SK-N-SH (cell line): Measurements from ENCODE around the gene FKBP8. TPM values are rescaled to one million over a fixed set of nuclear protein-coding genes. Genes with fewer than 3 reads are reported as not detected.

Experiments used
- CTCF ChIA-PET: fragments of 300-600, 350-600 bp; formaldehyde crosslinking; extraction: SDS; loops from one replicate; lab custom pipeline; 2021; lab: Yijun Ruan, JAX
- POLR2A ChIA-PET: fragments of 350-600 bp; sonication (Branson Sonifier 250); formaldehyde crosslinking; extraction: SDS; loops from one replicate; lab custom pipeline; 2020; ENCODE audit warnings: antibody characterized with exemption, inconsistent platforms; lab: Yijun Ruan, JAX
- DNase-seq: peaks from one replicate; pipeline ENCODE4 v3.0.0; 2012
- H2AFZ ChIP-seq: fragments of 200-600 bp; sonication (generic); 2 replicates; pipeline ENCODE4 v1.8.1; 2016; ENCODE audit warnings: antibody characterized with exemption, mild to moderate bottlenecking, low read depth
- H3F3A ChIP-seq: fragments of 200-600 bp; sonication (generic); replicated peaks from 2 replicates; pipeline ENCODE3; 2016; ENCODE audit warnings: antibody characterized with exemption, mild to moderate bottlenecking; ENCODE audit not compliant: insufficient read depth
- H3K27ac ChIP-seq, 2 experiments: fragments of 200-500 bp in 1 of 2; fragments of 200-600 bp in 1 of 2; sonication (Bioruptor generic) in 1 of 2; sonication (generic), shearing (Covaris generic) in 1 of 2; 2 replicates each; pipeline versions ENCODE4 v1.5.1 to v1.6.1; 2014 to 2016; ENCODE audit warnings: low read depth in 2 of 2, inconsistent platforms in 1 of 2, low read length in 1 of 2, mild to moderate bottlenecking in 1 of 2, mixed read lengths in 1 of 2
- H3K27me3 ChIP-seq: fragments of 200-600 bp; sonication (generic), shearing (Covaris generic); 2 replicates; pipeline ENCODE4 v1.6.1; 2016; ENCODE audit warnings: mixed run types; ENCODE audit not compliant: insufficient read depth
- H3K36me3 ChIP-seq, 2 experiments: fragments of 200-500 bp in 1 of 2; fragments of 200-600 bp in 1 of 2; sonication (Bioruptor generic) in 1 of 2; sonication (generic) in 1 of 2; replicated peaks in 1 of 2; 2 replicates each; pipeline versions ENCODE3 to v1.5.1; 2014 to 2016; ENCODE audit warnings: low read length in 1 of 2, mild to moderate bottlenecking in 1 of 2; ENCODE audit not compliant: insufficient read depth in 2 of 2, control insufficient read depth in 1 of 2
- H3K4me1 ChIP-seq, 2 experiments: fragments of 200-500 bp in 1 of 2; fragments of 200-600 bp in 1 of 2; sonication (Bioruptor generic) in 1 of 2; sonication (generic), shearing (Covaris generic) in 1 of 2; 2 replicates each; pipeline versions ENCODE4 v1.5.1 to v1.6.1; 2014 to 2016; ENCODE audit warnings: low read depth in 1 of 2, low read length in 1 of 2, mixed run types in 1 of 2; ENCODE audit not compliant: insufficient read depth in 2 of 2, control insufficient read depth in 1 of 2
- H3K4me2 ChIP-seq: fragments of 200-600 bp; sonication (generic), shearing (Covaris generic); 2 replicates; pipeline ENCODE4 v1.6.1; 2017; ENCODE audit warnings: mixed run types
- H3K4me3 ChIP-seq, 2 experiments: fragments of 200-500 bp in 1 of 2; fragments of 200-600 bp in 1 of 2; sonication (Bioruptor generic) in 1 of 2; sonication (generic), shearing (Covaris generic) in 1 of 2; 2 replicates each; pipeline versions ENCODE4 v1.5.1 to v1.8.1; 2014 to 2016; ENCODE audit warnings: low read depth in 2 of 2, inconsistent platforms in 1 of 2, low read length in 1 of 2, mild to moderate bottlenecking in 1 of 2, mixed read lengths in 1 of 2, moderate library complexity in 1 of 2
- H3K79me2 ChIP-seq: fragments of 200-600 bp; sonication (generic); 2 replicates; pipeline ENCODE4 v1.8.1; 2017; ENCODE audit warnings: mild to moderate bottlenecking; ENCODE audit not compliant: insufficient read depth
- H3K9ac ChIP-seq: fragments of 200-600 bp; sonication (generic); 2 replicates; pipeline ENCODE4 v1.6.1; 2017; ENCODE audit warnings: mixed run types
- H3K9me2 ChIP-seq: fragments of 200-600 bp; sonication (generic); 2 replicates; pipeline ENCODE4 v1.6.1; 2017; ENCODE audit warnings: mixed run types
- H3K9me3 ChIP-seq: fragments of 200-600 bp; sonication (generic); 2 replicates; pipeline ENCODE4 v1.6.1; 2017; ENCODE audit warnings: mixed run types, mild to moderate bottlenecking, moderate library complexity
- H4K20me1 ChIP-seq: fragments of 200-600 bp; sonication (generic); 2 replicates; pipeline ENCODE4 v1.6.1; 2017; ENCODE audit warnings: mild to moderate bottlenecking, mixed run types; ENCODE audit not compliant: insufficient read depth
- CHD2 ChIP-seq: fragments of 150-350 bp; IDR thresholded peaks from 2 replicates; pipeline ENCODE4 v1.6.1; 2018; ENCODE audit warnings: low read length; ENCODE audit not compliant: partially characterized antibody
- CTCF ChIP-seq: fragments of 200-600 bp; sonication (generic); IDR thresholded peaks from 2 replicates; pipeline ENCODE4 v1.6.1; 2017; ENCODE audit warnings: antibody characterized with exemption, mild to moderate bottlenecking, moderate library complexity
- FOSL2 ChIP-seq: IDR thresholded peaks from 2 replicates; pipeline ENCODE4 v1.4.0; 2012; ENCODE audit warnings: low read depth, mild to moderate bottlenecking, moderate library complexity, borderline replicate concordance
- MXI1 ChIP-seq: IDR thresholded peaks from 2 replicates; pipeline ENCODE4 v1.6.1; 2012; ENCODE audit warnings: mild to moderate bottlenecking, low read depth, low read length, improper control_type of control experiment
- NRF1 ChIP-seq: IDR thresholded peaks from 2 replicates; pipeline ENCODE4 v1.6.1; 2012; ENCODE audit warnings: low read depth, mild to moderate bottlenecking, low read length
- PBX3 ChIP-seq: IDR thresholded peaks from 2 replicates; pipeline ENCODE4; 2012
- RFX5 ChIP-seq: IDR thresholded peaks from 2 replicates; pipeline ENCODE4 v1.6.1; 2012; ENCODE audit warnings: mild to moderate bottlenecking, improper control_type of control experiment, low read length
- SIN3A ChIP-seq: IDR thresholded peaks from 2 replicates; pipeline ENCODE4 v1.6.1; 2012; ENCODE audit warnings: low read depth, mild to moderate bottlenecking, low read length, moderate library complexity, borderline replicate concordance
- SMC3 ChIP-seq: IDR thresholded peaks from 2 replicates; pipeline ENCODE4 v1.6.1; 2012; ENCODE audit warnings: low read depth, low read length, improper control_type of control experiment
- TEAD4 ChIP-seq: IDR thresholded peaks from 2 replicates; pipeline ENCODE4 v1.4.0; 2012; ENCODE audit warnings: mild to moderate bottlenecking, borderline replicate concordance; ENCODE audit not compliant: insufficient read depth
- YY1 ChIP-seq: IDR thresholded peaks from 2 replicates; pipeline ENCODE4 v1.4.0; 2012; ENCODE audit warnings: low read depth, mild to moderate bottlenecking
- ZBTB33 ChIP-seq: IDR thresholded peaks from 2 replicates; pipeline ENCODE4 v1.4.0; 2012; ENCODE audit warnings: low read depth, borderline replicate concordance
- WGBS: methylation state at CpG from one replicate; pipeline ENCODE4 v1.1.6; 2017; ENCODE audit warnings: low lambda C conversion rate; 5-methylcytosine and 5-hydroxymethylcytosine counted together
- polyA plus RNA-seq, 3 experiments: library from polyadenylated mRNA; depleted of rRNA; stranded (reverse); fragments of >200 nt; gene quantifications; 2 replicates each; pipeline ENCODE4 v1.2.3, GENCODE V29; 2012

The FKBP8 gene
- polyA plus RNA-seq, 1 of the 3 experiments (the other 2 are of a cell fraction), result 273 TPM

GRCh38 chr19:18494267-18494607 is 49.1 kb downstream of the FKBP8 start:
- ChIA-PET POLR2A (interaction anchor here (0.6 kb wide), 1 partner anchor 9 kb away, joined by 3 read pairs; no protein-coding TSS in a partner anchor), CTCF (interaction anchor here (1.1 to 3.5 kb wide), 4 partner anchors 10 to 32 kb away, joined by 3 to 14 read pairs (median 13); no protein-coding TSS in a partner anchor)
- Histone ChIP-seq H3K4me2 (no peak overlapping the region), H3K4me3 (no peak overlapping the region), H3K9me2 (no peaks in the 10 kb centered on the region), H3K27me3 (no peaks in the 10 kb centered on the region), H3K4me1 (peaks cover 11 to 53% of the 10 kb centered on the region in 2 experiments; a peak in 2 of 4 replicates), H3K79me2 (peaks cover 92% of the 10 kb centered on the region), H3K9ac (no peak overlapping the region), H2AFZ (no peak overlapping the region), H3K36me3 (no peaks in the 10 kb centered on the region), H4K20me1 (peaks cover 96% of the 10 kb centered on the region), H3F3A (peaks cover 4% of the 10 kb centered on the region), H3K27ac (no peak overlapping the region; a peak in 1 of 4 replicates), H3K9me3 (no peaks in the 10 kb centered on the region)
- WGBS, result 92% methylated on average over 7 of the region's 7 CpGs
- no peak for DNase-seq
- TF ChIP-seq CHD2 (no peak), YY1 (no peak), PBX3 (no peak), MXI1 (no peak), SMC3 (no peak), NRF1 (no peak), FOSL2 (no peak), SIN3A (no peak), TEAD4 (no peak), ZBTB33 (no peak), CTCF (no peak), RFX5 (no peak)
